HepG2 (cell line): ENCODE measurements around the gene BHLHA9. TPM values are rescaled to one million over a fixed set of nuclear protein-coding genes. Genes with fewer than 3 reads are reported as not detected.

Experiments used
- ATAC-seq: fragments of 200-7000 bp; cut with Tn5 transposase; 3 replicates; pipeline ENCODE4 v1.9.1; 2020; ENCODE audit warnings: mild to moderate bottlenecking, moderate library complexity
- BruUV-seq: library from RNA; stranded (reverse); fragments of 400-500 nt; replicated peaks from 2 replicates; lab custom pipeline; 2021; lab: Mats Ljungman, UMichigan
- CTCF ChIA-PET: fragments of 300-600 bp; formaldehyde crosslinking; extraction: SDS; loops from one replicate; lab custom pipeline; 2021; ENCODE audit warnings: low total read pairs, inconsistent platforms, low intra/inter-chr PET ratio; lab: Yijun Ruan, JAX
- POLR2A ChIA-PET: fragments of 350-600 bp; sonication (Branson Sonifier 250); formaldehyde crosslinking; loops from one replicate; lab custom pipeline; 2020; ENCODE audit warnings: antibody characterized with exemption, inconsistent platforms; lab: Yijun Ruan, JAX
- DNase-seq: peaks from one replicate; pipeline ENCODE4 v3.0.0-alpha.2; 2015; ENCODE audit warnings: low spot score
- FAIRE-seq: peaks from 3 replicates; lab custom pipeline; 2011; peaks lifted over from hg19 to GRCh38; lab: Jason Lieb, UNC
- H2AFZ ChIP-seq: one replicate; pipeline ENCODE4 v1.6.1; 2011; ENCODE audit warnings: low read length, inconsistent platforms
- H3K27ac ChIP-seq: fragments of 300-600 bp; 3 replicates; pipeline ENCODE4 v1.8.0; 2011; ENCODE audit warnings: mixed run types, mild to moderate bottlenecking, mixed read lengths, low read length, inconsistent platforms; ENCODE audit not compliant: insufficient read depth; ENCODE audit errors: extremely low read length
- H3K27me3 ChIP-seq, 2 experiments: fragments of 200-600 bp in 1 of 2; 2 replicates in 1 of 2; 3 replicates in 1 of 2; pipeline versions ENCODE4 v1.6.0 to v1.8.0; 2011; ENCODE audit warnings: low read length in 2 of 2, mild to moderate bottlenecking in 2 of 2, moderate library complexity in 2 of 2, inconsistent platforms in 1 of 2; ENCODE audit not compliant: insufficient read depth in 2 of 2, control insufficient read depth in 1 of 2
- H3K36me3 ChIP-seq, 2 experiments: fragments of 200-600 bp in 1 of 2; replicated peaks in 1 of 2; 2 replicates in 1 of 2; 3 replicates in 1 of 2; pipeline versions ENCODE4 v1.5.1 to v1.8.0; 2011; ENCODE audit warnings: low read length in 2 of 2, inconsistent platforms in 1 of 2; ENCODE audit not compliant: insufficient read depth in 2 of 2, control insufficient read depth in 1 of 2
- H3K4me1 ChIP-seq: 2 replicates; pipeline ENCODE4 v1.5.1; 2012; ENCODE audit warnings: low read length, inconsistent platforms; ENCODE audit not compliant: insufficient read depth
- H3K4me2 ChIP-seq: 2 replicates; pipeline ENCODE4 v1.6.0; 2011; ENCODE audit warnings: low read depth, low read length, inconsistent platforms
- H3K4me3 ChIP-seq, 3 experiments: fragments of 200-600 bp in 1 of 3; sonication (generic), shearing (Covaris generic) in 1 of 3; replicated peaks in 1 of 3; 2 replicates each; pipeline ENCODE4 v1.5.1; 2011 to 2016; ENCODE audit warnings: low read length in 3 of 3, inconsistent platforms in 2 of 3, low read depth in 2 of 3, mild to moderate bottlenecking in 2 of 3, control low read depth in 1 of 3, mixed read lengths in 1 of 3; ENCODE audit not compliant: insufficient read depth in 1 of 3
- H3K79me2 ChIP-seq: one replicate; pipeline ENCODE4 v1.6.1; 2011; ENCODE audit warnings: low read length, inconsistent platforms; ENCODE audit not compliant: insufficient read depth
- H3K9ac ChIP-seq: 2 replicates; pipeline ENCODE4 v1.6.0; 2011; ENCODE audit warnings: mild to moderate bottlenecking, low read depth, low read length, inconsistent platforms; ENCODE audit not compliant: insufficient read depth
- H3K9me3 ChIP-seq: 2 replicates; pipeline ENCODE4 v1.5.1; 2012; ENCODE audit warnings: mild to moderate bottlenecking, low read length
- H4K20me1 ChIP-seq: 2 replicates; pipeline ENCODE4 v1.6.0; 2011; ENCODE audit warnings: inconsistent platforms, mild to moderate bottlenecking, low read length, moderate library complexity; ENCODE audit not compliant: insufficient read depth
- EED ChIP-seq: sonication (generic); formaldehyde crosslinking; IDR thresholded peaks from 2 replicates; pipeline ENCODE4 v1.5.0; 2020; ENCODE audit warnings: mild to moderate bottlenecking, missing genetic modification reagents
- ERF ChIP-seq: IDR thresholded peaks from 2 replicates; pipeline ENCODE4 v1.6.1; 2018; ENCODE audit warnings: missing biosample characterization, missing genetic modification reagents
- GABPB1 ChIP-seq: IDR thresholded peaks from 2 replicates; pipeline ENCODE4 v1.6.1; 2016; ENCODE audit warnings: mild to moderate bottlenecking, missing genetic modification reagents, moderate library complexity, missing compliant biosample characterization
- HNRNPLL ChIP-seq: fragments of 200-400 bp; formaldehyde crosslinking; IDR thresholded peaks from 2 replicates; pipeline ENCODE4 v1.6.1; 2017; ENCODE audit warnings: mild to moderate bottlenecking, low read depth, low read length; ENCODE audit not compliant: poor library complexity, severe bottlenecking
- NFKBIZ ChIP-seq: IDR thresholded peaks from 2 replicates; pipeline ENCODE4 v1.6.1; 2018; ENCODE audit warnings: missing genetic modification reagents, missing compliant biosample characterization
- PTBP1 ChIP-seq: fragments of 200-400 bp; formaldehyde crosslinking; IDR thresholded peaks from 2 replicates; pipeline ENCODE4 v1.6.1; 2018; ENCODE audit warnings: low read length, low read depth; ENCODE audit not compliant: poor library complexity, severe bottlenecking
- RFX1 ChIP-seq: fragments of 450-650 bp; IDR thresholded peaks from 2 replicates; pipeline ENCODE4 v1.6.1; 2017
- SCMH1 ChIP-seq: sonication (generic); formaldehyde crosslinking; IDR thresholded peaks from 2 replicates; pipeline ENCODE4 v1.9.0; 2021; ENCODE audit warnings: missing genetic modification reagents, mild to moderate bottlenecking, borderline replicate concordance
- SIN3B ChIP-seq: fragments of 150-350 bp; IDR thresholded peaks from 2 replicates; pipeline ENCODE4 v1.6.1; 2014; ENCODE audit warnings: low read length
- ZBTB21 ChIP-seq: sonication (generic); formaldehyde crosslinking; IDR thresholded peaks from 2 replicates; pipeline ENCODE4 v1.4.0; 2020; ENCODE audit warnings: missing genetic modification reagents
- ZFP36L1 ChIP-seq: sonication (generic); formaldehyde crosslinking; IDR thresholded peaks from 2 replicates; pipeline ENCODE4 v1.8.0; 2022; ENCODE audit warnings: mild to moderate bottlenecking, missing genetic modification reagents, moderate library complexity
- ZNF138 ChIP-seq: sonication (generic); formaldehyde crosslinking; IDR thresholded peaks from 2 replicates; pipeline ENCODE4 v1.5.0; 2020; ENCODE audit warnings: mild to moderate bottlenecking, low read depth, missing genetic modification reagents
- WGBS: methylation state at CpG from one replicate; pipeline ENCODE4 v1.1.6; 2017; ENCODE audit warnings: low lambda C conversion rate; 5-methylcytosine and 5-hydroxymethylcytosine counted together
- in situ Hi-C: cut with HindIII; loops from 2 replicates; pipeline ENCODE4 v1.10.0; 2017; ENCODE audit warnings: low pct_unique_long_range_greater_than_20kb; ENCODE audit not compliant: extremely low pct_ligation_motif_present
- intact Hi-C: fragments of 100-400 bp; cut with micrococcal nuclease; formaldehyde crosslinking; loops from one replicate; pipeline ENCODE4 v1.10.0; 2022; ENCODE audit not compliant: unreplicated experiment
- polyA plus RNA-seq, 8 experiments: library from polyadenylated mRNA; depleted of rRNA in 3 of 8; stranded (reverse) in 7 of 8; unstranded in 1 of 8; fragments of >200 nt; fragmentation: Illumina TruSeq in 4 of 8; extraction: Trizol in 4 of 8; gene quantifications; 2 replicates each; pipeline versions ENCODE4 v1.2.1 to v1.2.3, GENCODE V29; 2011 to 2016; ENCODE audit warnings: low read depth in 4 of 8, missing spikeins in 1 of 8, mixed read lengths in 1 of 8; ENCODE audit not compliant: insufficient read depth in 1 of 8
- total RNA-seq, 5 experiments: library from RNA; depleted of rRNA; stranded (reverse); fragments of >200 nt; fragmentation: Illumina TruSeq; extraction: Trizol; gene quantifications; 2 replicates each; pipeline ENCODE4 v1.2.3, GENCODE V29; 2016; ENCODE audit warnings: low read depth in 1 of 5
- TF ChIP-seq, protein P1 (sequence below): sonication (generic); formaldehyde crosslinking; IDR thresholded peaks from 2 replicates; pipeline ENCODE4 v1.8.0; 2022; ENCODE audit warnings: mild to moderate bottlenecking, missing genetic modification reagents
- TF ChIP-seq, protein P2 (sequence below): sonication (generic); formaldehyde crosslinking; IDR thresholded peaks from 2 replicates; pipeline ENCODE4 v1.4.0; 2020; ENCODE audit warnings: mild to moderate bottlenecking, missing genetic modification reagents
- TF ChIP-seq, protein P3 (sequence below): sonication (generic); formaldehyde crosslinking; IDR thresholded peaks from 2 replicates; pipeline ENCODE4 v1.5.1; 2020; ENCODE audit warnings: missing genetic modification reagents, mild to moderate bottlenecking, borderline replicate concordance
- TF ChIP-seq, protein P4 (sequence below): sonication (generic); formaldehyde crosslinking; conservative IDR thresholded peaks from 2 replicates; pipeline ENCODE4 v1.4.0; 2020; ENCODE audit warnings: missing genetic modification reagents
- TF ChIP-seq, protein P5 (sequence below): IDR thresholded peaks from 2 replicates; pipeline ENCODE4 v1.6.1; 2016; ENCODE audit warnings: low read depth, control low read depth

The BHLHA9 gene
- total and polyA plus RNA-seq, 2 of the 13 experiments (the other 11 are each of a cell fraction or from before 2014, with no cell fraction given), result not detected

DNA sequence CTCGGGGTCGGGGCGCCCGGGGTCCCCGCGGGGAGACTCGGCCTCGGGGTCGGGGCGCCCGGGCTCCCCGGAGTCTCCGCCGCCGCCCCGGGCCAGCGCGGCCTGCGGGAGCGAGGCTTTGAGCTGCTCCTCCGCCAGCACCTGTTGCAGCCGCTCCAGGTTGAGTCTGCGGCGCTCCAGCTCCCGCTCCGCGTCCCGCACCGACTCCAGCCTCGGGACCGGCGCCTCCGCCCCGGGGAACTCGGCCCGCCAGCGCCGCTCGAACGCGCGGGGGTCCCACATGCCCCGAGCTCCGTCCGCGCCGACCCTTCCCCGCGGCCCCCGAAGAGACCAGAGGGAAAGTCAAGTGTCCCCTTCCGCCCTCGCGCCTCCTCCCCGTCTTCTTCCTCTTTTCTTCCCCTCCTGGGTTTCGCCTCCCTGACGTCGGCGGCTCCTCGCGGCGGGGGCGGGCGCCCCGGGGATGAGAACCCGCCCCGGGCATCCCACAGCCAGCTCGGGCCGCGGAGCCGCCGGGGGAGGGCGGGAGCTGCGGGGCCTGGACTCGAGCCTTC, 40.8 kb upstream of the BHLHA9 start:
- DNase-seq (no peak), ATAC-seq (peak; percentile 65), FAIRE-seq (no peak)
- Histone ChIP-seq H2AFZ (no peak overlapping the region), H3K4me2 (peak overlapping the region; percentile 73), H3K4me1 (0 out of 2 replicates have a peak, but pooled peaks cover 6% of the 10 kb centered on the region), H3K4me3 (peak overlapping the region; percentile 33 to 65 (median 34); a peak in 4 of 6 replicates), H3K79me2 (no peaks in the 10 kb centered on the region), H3K27me3 (peaks cover 10 to 51% of the 10 kb centered on the region in 2 experiments), H3K36me3 (no peaks in the 10 kb centered on the region), H3K9ac (no peak overlapping the region), H4K20me1 (peaks cover 6% of the 10 kb centered on the region; the same call in 1 of the 2 replicates), H3K27ac (no peak overlapping the region), H3K9me3 (no peaks in the 10 kb centered on the region)
- ChIA-PET POLR2A (interaction anchor here (0.8 kb wide), 1 partner anchor 39 kb away, joined by 3 read pairs; no protein-coding TSS in a partner anchor), CTCF (no interaction called here)
- intact Hi-C loops (no loop called here), in situ Hi-C loops (no loop called here)
- no TSS peak for BruUV-seq
- WGBS, result under 1% methylated on average over 33 of the region's 74 CpGs
- TF ChIP-seq, protein P1, sequence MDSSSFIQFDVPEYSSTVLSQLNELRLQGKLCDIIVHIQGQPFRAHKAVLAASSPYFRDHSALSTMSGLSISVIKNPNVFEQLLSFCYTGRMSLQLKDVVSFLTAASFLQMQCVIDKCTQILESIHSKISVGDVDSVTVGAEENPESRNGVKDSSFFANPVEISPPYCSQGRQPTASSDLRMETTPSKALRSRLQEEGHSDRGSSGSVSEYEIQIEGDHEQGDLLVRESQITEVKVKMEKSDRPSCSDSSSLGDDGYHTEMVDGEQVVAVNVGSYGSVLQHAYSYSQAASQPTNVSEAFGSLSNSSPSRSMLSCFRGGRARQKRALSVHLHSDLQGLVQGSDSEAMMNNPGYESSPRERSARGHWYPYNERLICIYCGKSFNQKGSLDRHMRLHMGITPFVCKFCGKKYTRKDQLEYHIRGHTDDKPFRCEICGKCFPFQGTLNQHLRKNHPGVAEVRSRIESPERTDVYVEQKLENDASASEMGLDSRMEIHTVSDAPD (CRISPR knock-in tag), result no peak
- TF ChIP-seq ZNF138 (CRISPR knock-in tag) (no peak), RFX1 (no peak), ERF (CRISPR knock-in tag) (no peak), GABPB1 (CRISPR knock-in tag) (peak; percentile 41; the same call in 1 of the 2 replicates), SIN3B (no peak), SCMH1 (CRISPR knock-in tag) (no peak), ZFP36L1 (no peak), HNRNPLL (peak; percentile 24), PTBP1 (no peak), EED (CRISPR knock-in tag) (no peak), ZBTB21 (CRISPR knock-in tag) (no peak), NFKBIZ (CRISPR knock-in tag) (no peak)
- TF ChIP-seq, protein P2, sequence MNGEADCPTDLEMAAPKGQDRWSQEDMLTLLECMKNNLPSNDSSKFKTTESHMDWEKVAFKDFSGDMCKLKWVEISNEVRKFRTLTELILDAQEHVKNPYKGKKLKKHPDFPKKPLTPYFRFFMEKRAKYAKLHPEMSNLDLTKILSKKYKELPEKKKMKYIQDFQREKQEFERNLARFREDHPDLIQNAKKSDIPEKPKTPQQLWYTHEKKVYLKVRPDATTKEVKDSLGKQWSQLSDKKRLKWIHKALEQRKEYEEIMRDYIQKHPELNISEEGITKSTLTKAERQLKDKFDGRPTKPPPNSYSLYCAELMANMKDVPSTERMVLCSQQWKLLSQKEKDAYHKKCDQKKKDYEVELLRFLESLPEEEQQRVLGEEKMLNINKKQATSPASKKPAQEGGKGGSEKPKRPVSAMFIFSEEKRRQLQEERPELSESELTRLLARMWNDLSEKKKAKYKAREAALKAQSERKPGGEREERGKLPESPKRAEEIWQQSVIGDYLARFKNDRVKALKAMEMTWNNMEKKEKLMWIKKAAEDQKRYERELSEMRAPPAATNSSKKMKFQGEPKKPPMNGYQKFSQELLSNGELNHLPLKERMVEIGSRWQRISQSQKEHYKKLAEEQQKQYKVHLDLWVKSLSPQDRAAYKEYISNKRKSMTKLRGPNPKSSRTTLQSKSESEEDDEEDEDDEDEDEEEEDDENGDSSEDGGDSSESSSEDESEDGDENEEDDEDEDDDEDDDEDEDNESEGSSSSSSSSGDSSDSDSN (CRISPR knock-in tag), result peak; percentile 37; the same call in 1 of the 2 replicates
- TF ChIP-seq, protein P3, sequence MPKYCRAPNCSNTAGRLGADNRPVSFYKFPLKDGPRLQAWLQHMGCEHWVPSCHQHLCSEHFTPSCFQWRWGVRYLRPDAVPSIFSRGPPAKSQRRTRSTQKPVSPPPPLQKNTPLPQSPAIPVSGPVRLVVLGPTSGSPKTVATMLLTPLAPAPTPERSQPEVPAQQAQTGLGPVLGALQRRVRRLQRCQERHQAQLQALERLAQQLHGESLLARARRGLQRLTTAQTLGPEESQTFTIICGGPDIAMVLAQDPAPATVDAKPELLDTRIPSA (CRISPR knock-in tag), result no peak
- TF ChIP-seq, protein P4, sequence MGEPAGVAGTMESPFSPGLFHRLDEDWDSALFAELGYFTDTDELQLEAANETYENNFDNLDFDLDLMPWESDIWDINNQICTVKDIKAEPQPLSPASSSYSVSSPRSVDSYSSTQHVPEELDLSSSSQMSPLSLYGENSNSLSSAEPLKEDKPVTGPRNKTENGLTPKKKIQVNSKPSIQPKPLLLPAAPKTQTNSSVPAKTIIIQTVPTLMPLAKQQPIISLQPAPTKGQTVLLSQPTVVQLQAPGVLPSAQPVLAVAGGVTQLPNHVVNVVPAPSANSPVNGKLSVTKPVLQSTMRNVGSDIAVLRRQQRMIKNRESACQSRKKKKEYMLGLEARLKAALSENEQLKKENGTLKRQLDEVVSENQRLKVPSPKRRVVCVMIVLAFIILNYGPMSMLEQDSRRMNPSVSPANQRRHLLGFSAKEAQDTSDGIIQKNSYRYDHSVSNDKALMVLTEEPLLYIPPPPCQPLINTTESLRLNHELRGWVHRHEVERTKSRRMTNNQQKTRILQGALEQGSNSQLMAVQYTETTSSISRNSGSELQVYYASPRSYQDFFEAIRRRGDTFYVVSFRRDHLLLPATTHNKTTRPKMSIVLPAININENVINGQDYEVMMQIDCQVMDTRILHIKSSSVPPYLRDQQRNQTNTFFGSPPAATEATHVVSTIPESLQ, result no peak
- TF ChIP-seq, protein P5, sequence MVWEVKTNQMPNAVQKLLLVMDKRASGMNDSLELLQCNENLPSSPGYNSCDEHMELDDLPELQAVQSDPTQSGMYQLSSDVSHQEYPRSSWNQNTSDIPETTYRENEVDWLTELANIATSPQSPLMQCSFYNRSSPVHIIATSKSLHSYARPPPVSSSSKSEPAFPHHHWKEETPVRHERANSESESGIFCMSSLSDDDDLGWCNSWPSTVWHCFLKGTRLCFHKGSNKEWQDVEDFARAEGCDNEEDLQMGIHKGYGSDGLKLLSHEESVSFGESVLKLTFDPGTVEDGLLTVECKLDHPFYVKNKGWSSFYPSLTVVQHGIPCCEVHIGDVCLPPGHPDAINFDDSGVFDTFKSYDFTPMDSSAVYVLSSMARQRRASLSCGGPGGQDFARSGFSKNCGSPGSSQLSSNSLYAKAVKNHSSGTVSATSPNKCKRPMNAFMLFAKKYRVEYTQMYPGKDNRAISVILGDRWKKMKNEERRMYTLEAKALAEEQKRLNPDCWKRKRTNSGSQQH, result no peak
